Posterior cingulate gyrus (tissue), 11 donors: ENCODE results near the gene BRIP1.
A peak's percentile ranks its signal among the peaks of the same experiment; 100 is the strongest.
"Not testable (repeated sequence)": the region's sequence is repeated elsewhere in the genome, so short reads cannot be mapped to it uniquely, and the experiment has no call there.

Source experiments
- DNase-seq, 10 donors: peaks; one replicate each; pipeline versions ENCODE4 v3.0.0 to v3.0.0-alpha.2; 2020 to 2021; ENCODE audit warnings: mixed read lengths in 3 of 10
- intact Hi-C: fragments of 100-400 bp; cut with DNase I; formaldehyde crosslinking; loops from one replicate; pipeline ENCODE4 v1.15.1; 2023

Gene BRIP1

DNA sequence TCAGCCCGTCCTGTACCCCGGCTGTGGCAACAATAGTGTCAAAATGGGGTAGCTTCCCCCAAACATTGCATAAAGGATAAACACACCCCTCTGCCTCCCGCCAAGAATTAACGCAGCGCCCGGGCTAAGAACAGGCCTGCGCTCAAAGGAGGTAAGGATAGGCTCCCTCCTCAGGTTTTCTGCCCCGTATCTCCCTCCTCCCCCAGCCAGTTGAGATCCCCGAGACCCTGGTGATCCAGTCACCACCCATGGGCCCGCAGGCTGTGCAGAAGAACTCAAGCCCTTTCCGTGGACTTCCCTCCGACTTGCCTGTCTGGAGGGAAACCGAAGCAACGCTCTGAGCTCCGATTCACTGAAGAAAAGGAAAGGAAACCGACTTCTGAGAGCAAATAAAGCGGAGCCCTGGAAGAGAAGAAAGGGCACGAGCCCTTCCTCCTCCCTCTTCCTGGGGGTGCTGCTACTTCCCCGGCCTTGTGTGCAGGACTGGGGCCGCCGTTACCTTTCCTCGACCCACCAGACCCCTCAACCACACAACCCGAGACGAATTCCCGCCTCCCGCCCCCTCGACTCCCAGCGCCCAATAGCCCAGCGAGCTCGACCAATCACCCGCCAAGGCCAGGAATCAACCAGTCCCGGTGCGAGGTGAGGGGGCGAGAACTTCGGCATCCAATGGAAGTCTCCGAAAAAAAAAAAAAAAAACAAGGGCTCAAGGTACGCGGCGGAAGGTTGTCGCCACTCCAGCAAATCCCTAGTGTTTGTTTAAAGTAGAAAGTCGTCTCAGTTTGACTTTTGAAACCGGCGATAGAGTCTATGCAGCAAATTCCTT lies at the start of gene BRIP1:
TSS of gene BRIP1 (minus strand) at position 554 of the 826 bp plus-strand sequence. CDS start 1,989 bp downstream, outside the sequence.
- peak; percentile 75 to 97 (median 86) for DNase-seq
- intact Hi-C loops = loop anchor here (10.0 kb wide), 1 partner anchor 62 kb away; the partner anchor contains the start of gene INTS2

- intact Hi-C loops = no loop called here
- no peak for DNase-seq
These were observed 45.1 kb upstream of the BRIP1 start for GRCh38 chr17:61908292-61909037.

GRCh38 chr17:61907361-61907760 lies 44.0 kb upstream of the BRIP1 start:
- no peak for DNase-seq
- intact Hi-C loops = no loop called here

DNA sequence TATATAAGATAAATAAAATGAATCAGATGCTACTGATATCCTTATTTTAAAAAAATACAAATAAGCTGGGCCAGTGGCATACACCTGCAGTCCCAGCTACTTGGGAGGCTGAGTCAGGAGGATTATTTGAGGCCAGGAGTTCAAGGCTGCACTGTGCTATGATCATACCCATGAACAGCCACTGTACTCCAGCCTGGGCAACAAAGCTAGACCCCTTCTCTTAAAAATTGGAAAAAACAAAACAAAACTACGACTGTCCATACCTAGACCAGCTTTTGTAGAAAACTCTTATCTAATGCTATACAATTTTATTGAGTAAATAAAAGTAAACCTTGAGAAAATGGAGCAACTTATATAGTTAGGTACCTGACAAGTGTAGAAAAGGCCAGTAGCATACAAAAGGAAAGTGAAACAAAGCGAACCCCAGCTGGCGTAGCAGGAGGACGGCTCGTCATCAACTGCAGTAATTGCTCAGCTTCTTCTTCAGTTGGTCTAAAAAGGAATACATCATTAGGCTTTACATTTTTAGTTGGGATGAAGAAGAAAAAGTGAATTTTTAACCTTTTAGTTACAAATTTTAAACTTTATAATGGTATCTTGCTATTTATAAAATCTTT lies 40.9 kb upstream of the BRIP1 start:
- intact Hi-C loops = no loop called here
- DNase-seq = no peak

DNA sequence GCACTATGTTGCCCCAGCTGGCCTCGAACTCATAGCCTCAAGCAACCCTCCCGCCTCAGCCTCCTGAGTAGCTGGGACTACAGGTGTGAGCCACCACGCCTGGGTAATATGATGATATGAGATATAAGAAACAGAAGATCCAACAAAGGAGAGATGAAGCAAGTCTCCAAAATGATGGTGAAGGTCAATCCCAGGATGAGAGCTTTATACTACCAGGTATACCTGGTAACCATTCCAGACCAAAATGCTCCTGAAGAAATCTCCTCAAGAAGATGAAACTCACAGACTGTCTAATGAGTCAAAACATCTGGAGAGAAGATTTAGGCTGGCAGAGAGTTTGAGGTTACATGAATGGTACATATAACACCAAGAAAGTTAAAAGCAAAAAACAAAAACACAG lies 39.9 kb upstream of the BRIP1 start:
- intact Hi-C loops = no loop called here
- no peak for DNase-seq

DNA sequence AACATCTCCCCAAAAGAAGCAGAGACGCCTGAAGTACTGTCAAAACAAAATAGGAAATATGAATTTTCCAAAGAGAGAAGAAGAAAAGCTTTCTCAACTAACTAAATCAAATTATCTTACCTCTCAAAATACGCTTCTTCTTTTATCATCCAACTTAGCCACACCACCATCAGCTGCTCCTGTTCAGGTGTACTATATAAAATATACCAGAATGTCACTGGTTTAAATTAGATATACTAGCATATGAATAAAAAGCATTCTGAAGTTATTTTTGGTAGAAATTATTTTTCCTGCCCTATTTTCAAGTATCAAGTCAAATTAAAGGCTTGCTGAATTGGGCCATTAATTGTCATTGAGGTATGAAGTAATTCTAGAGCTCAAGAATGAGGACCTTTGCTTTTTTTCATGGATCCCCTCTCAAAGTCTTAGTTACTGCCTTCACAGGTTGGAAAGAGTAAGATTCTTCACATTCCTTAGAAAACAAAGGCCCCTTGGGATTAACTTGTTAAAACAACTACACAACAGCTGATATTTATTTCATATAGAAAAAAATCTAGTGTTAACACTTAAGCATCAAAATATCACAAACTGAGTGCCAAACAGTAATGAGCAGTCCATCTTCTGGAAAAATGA lies 34.3 kb upstream of the BRIP1 start:
- no peak for DNase-seq
- intact Hi-C loops = no loop called here

DNA sequence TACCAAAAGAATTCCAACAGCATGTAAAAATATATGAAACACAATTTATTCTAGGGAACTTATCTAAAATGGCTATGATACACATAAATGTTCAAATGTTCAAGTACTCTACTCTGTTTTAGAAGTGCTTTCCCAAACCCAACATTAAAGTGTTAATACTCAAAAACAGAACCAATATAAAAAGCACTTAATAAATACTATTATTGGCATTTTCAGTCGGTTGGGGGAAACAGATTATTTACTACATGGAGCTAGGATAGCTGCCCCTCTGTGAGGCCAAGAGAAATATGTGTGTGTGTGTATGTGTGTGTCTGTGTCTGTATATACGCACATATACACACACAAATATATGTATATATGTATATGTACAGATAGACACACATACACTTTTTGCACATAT lies 32.1 kb upstream of the BRIP1 start:
- intact Hi-C loops = no loop called here
- no peak for DNase-seq

- DNase-seq, intact Hi-C loops: not testable (repeated sequence)
These were observed 31.0 kb upstream of the BRIP1 start for GRCh38 chr17:61894310-61894709.

DNA sequence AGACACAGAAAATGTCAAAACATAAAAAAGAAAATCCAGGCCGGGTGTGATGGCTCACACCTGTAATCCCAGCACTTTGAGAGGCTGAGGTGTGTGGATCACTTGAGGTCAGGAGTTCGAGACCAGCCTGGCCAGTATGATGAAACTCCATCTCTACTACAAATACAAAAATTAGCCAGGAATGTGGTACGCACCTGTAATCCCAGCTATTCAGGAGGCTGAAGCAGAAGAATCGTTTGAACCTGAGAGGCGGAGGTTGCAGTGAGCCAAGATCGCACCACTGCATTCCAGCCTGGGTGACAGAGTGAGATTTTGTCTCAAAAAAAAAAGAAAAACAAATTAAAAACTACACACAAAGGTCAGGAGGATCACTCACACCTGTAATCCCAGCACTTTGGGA lies 24.4 kb upstream of the BRIP1 start:
- intact Hi-C loops, DNase-seq: not testable (repeated sequence)

GRCh38 chr17:61885865-61886264 lies 22.5 kb upstream of the BRIP1 start:
- intact Hi-C loops, DNase-seq: not testable (repeated sequence)

GRCh38 chr17:61884864-61885263 lies 21.5 kb upstream of the BRIP1 start:
- intact Hi-C loops = no loop called here
- DNase-seq = no peak

- intact Hi-C loops = no loop called here
These were observed 17.3 kb upstream of the BRIP1 start for GRCh38 chr17:61880589-61881102.

GRCh38 chr17:61878984-61879612 lies 15.8 kb upstream of the BRIP1 start:
- no peak for DNase-seq
- intact Hi-C loops = no loop called here

More at GRCh38 chr17:61880589-61881102, 17.3 kb upstream of the BRIP1 start:
- no peak for DNase-seq

DNA sequence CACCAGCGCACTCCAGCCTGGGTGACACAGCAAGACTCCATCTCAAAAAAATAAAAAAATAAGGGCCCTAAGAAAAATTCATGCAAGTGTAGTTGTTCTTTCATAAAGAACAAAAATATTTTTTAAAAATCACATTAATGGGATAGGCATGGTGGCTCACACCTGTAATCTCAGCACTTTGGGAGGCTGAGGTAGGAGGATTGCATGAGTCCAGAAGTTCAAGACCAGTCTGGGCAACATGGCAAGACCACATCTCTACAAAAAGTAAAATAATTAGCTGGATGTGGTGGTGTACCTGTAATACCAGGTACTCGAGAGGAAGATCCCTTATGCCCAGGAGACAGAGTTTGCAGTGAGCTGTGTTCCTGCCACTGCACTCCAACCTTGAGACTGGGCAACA lies 15.2 kb upstream of the BRIP1 start:
- intact Hi-C loops = no loop called here
- no peak for DNase-seq

- intact Hi-C loops = no loop called here
- DNase-seq = no peak
These were observed 14.5 kb upstream of the BRIP1 start for GRCh38 chr17:61877837-61878236.

DNA sequence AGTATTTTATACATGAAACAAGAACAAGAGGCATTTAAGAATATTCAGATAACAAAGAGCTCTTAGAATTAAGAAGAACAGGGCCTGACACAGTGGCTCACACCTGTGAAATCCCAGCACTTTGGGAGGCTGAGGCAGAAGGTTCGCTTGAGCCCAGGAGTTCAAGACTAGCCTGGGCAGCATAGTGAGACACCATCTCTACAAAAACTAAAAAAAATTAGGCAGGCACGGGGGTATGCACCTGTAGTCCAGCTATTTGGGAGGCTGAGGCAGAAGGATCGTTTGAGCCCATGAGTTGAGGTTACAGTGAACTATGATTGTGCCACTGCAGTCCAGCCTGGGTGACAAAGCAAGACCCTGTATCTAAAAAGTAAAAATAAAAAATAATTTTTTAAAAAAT lies 12.5 kb upstream of the BRIP1 start:
- DNase-seq = no peak
- intact Hi-C loops = no loop called here

DNA sequence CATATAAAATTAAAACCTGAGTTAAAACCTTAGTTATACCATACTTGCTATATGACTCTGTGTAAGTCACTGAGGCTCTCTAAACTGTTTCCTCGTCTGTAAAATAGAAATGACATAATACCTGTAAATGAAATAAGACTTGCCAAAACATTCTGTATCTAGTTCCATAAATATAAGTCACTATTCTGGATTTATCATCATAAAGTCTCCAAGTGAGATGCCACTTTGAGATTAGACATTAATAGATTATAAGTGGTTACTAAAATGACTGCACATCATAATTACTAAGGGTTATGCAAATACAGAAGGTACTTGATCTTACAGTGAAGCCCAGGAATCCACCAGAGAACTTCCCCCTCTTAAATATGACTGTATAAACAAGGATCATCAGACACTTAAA lies 12.0 kb upstream of the BRIP1 start:
- intact Hi-C loops = no loop called here
- DNase-seq = no peak

GRCh38 chr17:61874075-61874474 lies 10.7 kb upstream of the BRIP1 start:
- no peak for DNase-seq

DNA sequence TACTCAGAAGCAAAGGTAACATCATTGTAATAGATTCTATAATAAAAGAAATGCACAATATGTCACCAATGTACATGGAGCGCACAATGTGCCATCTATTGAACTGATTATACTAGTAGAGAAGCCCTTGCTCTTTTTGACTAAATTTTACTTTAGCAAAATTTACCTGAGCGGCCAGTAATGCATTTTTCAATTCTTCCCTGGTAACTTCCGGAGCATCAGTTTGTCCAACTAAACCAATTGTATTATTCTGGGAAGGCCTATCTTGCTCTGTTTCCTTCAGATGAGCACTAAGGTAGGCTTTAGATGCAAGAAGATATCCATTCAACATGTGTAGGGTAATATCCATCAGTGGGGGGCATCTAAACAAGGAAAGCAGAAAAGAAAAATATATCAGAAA lies 8.8 kb upstream of the BRIP1 start:
- no peak for DNase-seq
- intact Hi-C loops = no loop called here

More at GRCh38 chr17:61874075-61874474, 10.7 kb upstream of the BRIP1 start:
- intact Hi-C loops = no loop called here

DNA sequence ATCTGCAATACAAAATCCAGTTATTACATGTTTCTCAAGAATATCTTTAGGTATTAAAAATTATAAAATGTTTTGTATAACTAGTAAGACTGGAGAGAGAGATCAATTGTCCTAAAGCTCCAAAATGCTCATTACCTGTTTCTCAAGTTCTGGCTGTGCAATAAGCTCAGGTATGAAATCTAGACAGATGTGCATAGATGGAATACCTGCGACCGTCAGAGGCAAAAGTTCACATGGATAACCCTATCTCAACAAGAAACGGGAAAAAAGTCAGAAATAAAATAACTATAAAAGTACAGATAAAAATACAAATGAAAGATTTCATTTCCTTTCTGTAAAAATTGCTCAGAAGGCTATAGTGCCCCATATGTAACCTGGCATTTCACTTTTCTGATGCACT lies 5.8 kb upstream of the BRIP1 start:
- no peak for DNase-seq

More for the DNA sequence above, 5.8 kb upstream of the BRIP1 start:
- intact Hi-C loops = loop anchor here (10.0 kb wide), 1 partner anchor 56 kb away; the partner anchor contains the start of gene INTS2
